Panc1 (cell line): ENCODE results near the gene TMEM178A.

Experiments used
- POLR2AphosphoS5 ChIP-seq: IDR thresholded peaks from 2 replicates; pipeline ENCODE4 v1.6.1; 2012; ENCODE audit warnings: mild to moderate bottlenecking, low read depth, low read length, moderate library complexity
- REST ChIP-seq, 2 experiments: IDR thresholded peaks; 2 replicates each; pipeline ENCODE4 v1.6.1; 2011 to 2012; ENCODE audit warnings: low read depth in 2 of 2, control low read depth in 1 of 2, low read length in 1 of 2, mild to moderate bottlenecking in 1 of 2, moderate library complexity in 1 of 2; ENCODE audit not compliant: insufficient read depth in 1 of 2
- TCF7L2 ChIP-seq: IDR thresholded peaks from 2 replicates; pipeline ENCODE4 v1.6.1; 2011; ENCODE audit warnings: mild to moderate bottlenecking, low read depth, low read length, inconsistent platforms
- TF ChIP-seq, protein P1 (sequence below): fragments of 450-650 bp; IDR thresholded peaks from 2 replicates; pipeline ENCODE4 v1.5.1; 2017; ENCODE audit warnings: mild to moderate bottlenecking

- TF ChIP-seq, protein P1, sequence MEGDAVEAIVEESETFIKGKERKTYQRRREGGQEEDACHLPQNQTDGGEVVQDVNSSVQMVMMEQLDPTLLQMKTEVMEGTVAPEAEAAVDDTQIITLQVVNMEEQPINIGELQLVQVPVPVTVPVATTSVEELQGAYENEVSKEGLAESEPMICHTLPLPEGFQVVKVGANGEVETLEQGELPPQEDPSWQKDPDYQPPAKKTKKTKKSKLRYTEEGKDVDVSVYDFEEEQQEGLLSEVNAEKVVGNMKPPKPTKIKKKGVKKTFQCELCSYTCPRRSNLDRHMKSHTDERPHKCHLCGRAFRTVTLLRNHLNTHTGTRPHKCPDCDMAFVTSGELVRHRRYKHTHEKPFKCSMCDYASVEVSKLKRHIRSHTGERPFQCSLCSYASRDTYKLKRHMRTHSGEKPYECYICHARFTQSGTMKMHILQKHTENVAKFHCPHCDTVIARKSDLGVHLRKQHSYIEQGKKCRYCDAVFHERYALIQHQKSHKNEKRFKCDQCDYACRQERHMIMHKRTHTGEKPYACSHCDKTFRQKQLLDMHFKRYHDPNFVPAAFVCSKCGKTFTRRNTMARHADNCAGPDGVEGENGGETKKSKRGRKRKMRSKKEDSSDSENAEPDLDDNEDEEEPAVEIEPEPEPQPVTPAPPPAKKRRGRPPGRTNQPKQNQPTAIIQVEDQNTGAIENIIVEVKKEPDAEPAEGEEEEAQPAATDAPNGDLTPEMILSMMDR, result no peak
- no peak for TF ChIP-seq TCF7L2
- no peak for TF ChIP-seq POLR2AphosphoS5
- no peak for TF ChIP-seq REST (IDR thresholded peaks at IDR 0.05; ENCODE audit: insufficient read depth in 1 of 2, low read depth in 2 of 2, low read length in 1 of 2)
These were observed 18.5 kb upstream of the TMEM178A start for GRCh38 chr2:39647104-39647765.
